SH-SY5Y (cell line): ENCODE results near the gene MUC6.

ENCODE experiments used
- GATA2 ChIP-seq: IDR thresholded peaks from 2 replicates; pipeline ENCODE4 v1.6.1; 2011; ENCODE audit warnings: mild to moderate bottlenecking, low read depth, low read length
- GATA3 ChIP-seq: IDR thresholded peaks from 2 replicates; pipeline ENCODE4 v1.6.1; 2011; ENCODE audit warnings: low read depth, mild to moderate bottlenecking, low read length, moderate library complexity

- TF ChIP-seq GATA2 = no peak
- no peak for TF ChIP-seq GATA3
These were observed 27.7 kb downstream of the MUC6 start for GRCh38 chr11:1008803-1009145.
